SK-N-MC (cell line): Measurements from ENCODE around the gene PKMYT1.

ENCODE experiments used
- EZH2 ChIP-seq: fragments of 200-600 bp; sonication (generic); IDR thresholded peaks from one replicate; pipeline ENCODE4 v1.6.1; 2017; ENCODE audit warnings: antibody characterized with exemption
- POLR2AphosphoS5 ChIP-seq: IDR thresholded peaks from 2 replicates; pipeline ENCODE4 v1.6.1; 2012; ENCODE audit warnings: mild to moderate bottlenecking, low read depth, low read length, borderline replicate concordance

- no peak for TF ChIP-seq EZH2
- peak; percentile 21; the same call in 1 of the 2 replicates for TF ChIP-seq POLR2AphosphoS5
Observed at GRCh38 chr16:2963723-2964474, 16.3 kb downstream of the PKMYT1 start, which contains the start of gene KREMEN2.
